ENCODE measurements around the gene COX6A1.
A peak's percentile ranks its signal among the peaks of the same experiment; 100 is the strongest.
"Not testable (repeated sequence)": the region's sequence is repeated elsewhere in the genome, so short reads cannot be mapped to it uniquely, and the experiment has no call there.

COX6A1 gene

GRCh38 chr12:120468325-120468820, 30.5 kb downstream of the COX6A1 start:
- DNase-seq, result no peak

DNA sequence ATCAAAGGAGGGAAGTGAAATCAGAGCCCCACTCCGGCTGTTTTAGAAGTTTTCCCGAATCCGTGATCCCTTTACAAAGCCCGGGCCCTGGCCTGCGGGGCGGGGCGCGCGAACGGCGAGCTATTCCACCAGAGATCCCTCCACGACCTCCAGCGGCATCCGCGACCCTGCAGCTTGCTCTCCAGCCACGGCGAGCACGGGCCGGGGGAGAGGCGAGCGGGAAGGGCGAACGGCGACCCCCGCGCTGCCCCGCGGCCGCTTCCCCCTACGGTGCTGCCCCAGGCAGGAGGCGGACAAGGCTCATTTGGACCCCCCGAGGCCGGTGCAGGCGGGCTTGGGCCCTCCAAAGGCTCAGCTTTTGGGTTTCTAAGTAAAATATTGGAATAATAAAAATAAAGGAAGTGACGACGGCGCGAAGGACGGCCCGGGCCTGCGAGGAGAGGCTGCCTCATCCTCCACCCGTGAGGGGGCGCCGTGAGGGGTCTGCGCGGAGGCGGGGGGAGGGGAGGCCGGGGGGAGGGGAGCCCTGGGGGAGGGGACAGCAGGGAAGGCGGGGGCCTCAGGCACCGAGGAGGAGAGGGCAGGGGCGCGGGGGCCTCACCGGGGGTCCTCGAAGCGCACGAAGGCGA, 31.0 kb downstream of the COX6A1 start:
- no peak for DNase-seq

GRCh38 chr12:120469450-120470149, 31.7 kb downstream of the COX6A1 start, which contains the start of gene SRSF9:
Gene SRSF9, minus strand, starts transcription at chr12:120469748. Its CDS starts 139 bp downstream, at chr12:120469609.
- DNase-seq, result peak; percentile 69

DNA sequence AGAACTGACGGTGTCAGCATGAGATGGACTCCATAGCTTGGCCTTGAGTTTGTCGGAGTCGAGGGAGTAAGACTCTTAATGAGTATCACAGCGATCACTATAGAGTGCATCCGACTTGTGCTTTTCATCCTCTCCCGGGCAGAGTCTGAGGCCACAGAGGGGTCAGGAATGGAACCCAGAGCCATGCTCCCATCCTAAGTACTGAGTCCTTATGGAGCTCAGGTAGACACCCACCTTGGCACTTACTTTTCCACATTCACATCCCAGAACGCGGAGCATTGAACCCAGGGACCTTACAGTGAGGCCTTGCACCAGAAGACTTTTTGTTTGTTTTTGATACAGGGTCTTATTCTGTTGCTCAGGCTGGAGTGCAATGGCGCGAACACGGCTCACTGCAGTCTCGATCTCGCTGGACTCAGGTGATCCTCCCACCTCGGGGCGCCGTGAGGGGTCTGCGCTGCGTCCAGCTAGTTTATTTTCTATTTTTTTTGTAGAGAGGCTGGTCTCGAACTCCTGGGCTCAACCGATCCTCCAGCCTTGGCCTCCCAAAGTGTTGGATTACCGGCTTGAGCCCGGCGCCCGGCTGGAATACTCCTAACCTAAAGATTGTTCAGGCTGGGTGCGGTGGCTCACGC, 32.4 kb downstream of the COX6A1 start:
- DNase-seq, result no peak

- DNase-seq, result no peak
Measured at GRCh38 chr12:120472521-120472920, 34.6 kb downstream of the COX6A1 start.

DNA sequence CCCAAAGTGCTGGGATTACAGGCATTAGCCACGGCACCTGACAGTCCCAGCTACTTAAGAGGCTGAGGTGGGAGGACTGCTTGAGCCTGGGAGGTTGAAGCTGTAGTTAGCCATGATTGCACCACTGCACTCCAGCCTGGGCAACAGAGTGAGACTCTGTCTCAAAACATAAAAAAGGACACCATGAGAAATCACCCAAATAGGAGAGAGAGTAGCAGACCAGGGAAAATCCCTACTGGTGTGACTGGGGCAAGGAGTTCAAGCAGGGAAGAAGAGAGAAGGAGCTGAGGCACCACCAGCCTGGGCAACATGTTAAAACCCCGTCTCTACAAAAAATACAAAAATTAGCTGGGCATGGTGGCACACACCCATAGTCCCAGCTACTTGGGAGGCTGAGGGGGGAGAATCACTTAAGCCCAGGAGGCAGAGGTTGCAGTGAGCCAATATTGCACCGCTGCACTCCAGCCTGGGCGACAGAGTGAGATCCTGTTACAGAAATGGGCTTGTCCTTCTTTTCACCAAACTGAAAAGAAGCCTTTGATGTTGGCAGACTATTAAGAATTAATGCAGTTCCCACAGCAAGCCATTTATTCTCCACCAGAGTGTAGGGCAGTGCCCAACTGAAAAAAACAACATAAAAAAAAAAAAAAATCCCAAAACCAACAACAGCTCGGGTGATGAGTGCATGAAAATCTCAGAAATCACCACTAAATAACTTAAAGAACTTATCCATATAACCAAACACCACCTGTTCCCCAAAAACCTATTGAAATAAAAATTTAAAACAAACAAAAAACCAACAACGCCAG, 36.1 kb downstream of the COX6A1 start:
- no peak for DNase-seq

- no peak for DNase-seq
Measured at GRCh38 chr12:120474616-120474960, 36.7 kb downstream of the COX6A1 start.

- no peak for DNase-seq
Measured at GRCh38 chr12:120475643-120476042, 37.7 kb downstream of the COX6A1 start.

- no peak for DNase-seq
Measured at GRCh38 chr12:120479458-120479857, 41.5 kb downstream of the COX6A1 start.

DNA sequence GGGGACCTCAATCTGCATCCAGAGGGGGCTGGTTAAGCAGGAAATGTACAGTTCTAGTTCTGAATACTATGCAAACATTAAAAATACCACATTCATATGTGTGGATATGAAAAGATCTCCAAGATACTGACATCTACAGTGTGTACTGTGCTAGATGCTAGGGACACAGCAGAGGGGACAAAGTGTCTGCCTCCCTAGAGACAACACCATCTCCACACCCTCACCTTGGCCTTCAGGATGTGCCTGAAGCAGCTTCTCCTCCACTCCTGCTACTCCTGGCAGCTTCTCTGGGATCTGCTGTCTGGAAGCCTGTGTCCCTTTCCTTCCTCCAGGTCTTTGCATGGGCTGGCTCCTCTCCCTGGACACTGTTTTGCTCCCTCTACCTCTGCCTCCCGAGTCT, 42.3 kb downstream of the COX6A1 start:
- DNase-seq, result no peak

GRCh38 chr12:120481022-120481767, 43.3 kb downstream of the COX6A1 start:
- no peak for DNase-seq

GRCh38 chr12:120483621-120484020, 45.7 kb downstream of the COX6A1 start:
- no peak for DNase-seq

DNA sequence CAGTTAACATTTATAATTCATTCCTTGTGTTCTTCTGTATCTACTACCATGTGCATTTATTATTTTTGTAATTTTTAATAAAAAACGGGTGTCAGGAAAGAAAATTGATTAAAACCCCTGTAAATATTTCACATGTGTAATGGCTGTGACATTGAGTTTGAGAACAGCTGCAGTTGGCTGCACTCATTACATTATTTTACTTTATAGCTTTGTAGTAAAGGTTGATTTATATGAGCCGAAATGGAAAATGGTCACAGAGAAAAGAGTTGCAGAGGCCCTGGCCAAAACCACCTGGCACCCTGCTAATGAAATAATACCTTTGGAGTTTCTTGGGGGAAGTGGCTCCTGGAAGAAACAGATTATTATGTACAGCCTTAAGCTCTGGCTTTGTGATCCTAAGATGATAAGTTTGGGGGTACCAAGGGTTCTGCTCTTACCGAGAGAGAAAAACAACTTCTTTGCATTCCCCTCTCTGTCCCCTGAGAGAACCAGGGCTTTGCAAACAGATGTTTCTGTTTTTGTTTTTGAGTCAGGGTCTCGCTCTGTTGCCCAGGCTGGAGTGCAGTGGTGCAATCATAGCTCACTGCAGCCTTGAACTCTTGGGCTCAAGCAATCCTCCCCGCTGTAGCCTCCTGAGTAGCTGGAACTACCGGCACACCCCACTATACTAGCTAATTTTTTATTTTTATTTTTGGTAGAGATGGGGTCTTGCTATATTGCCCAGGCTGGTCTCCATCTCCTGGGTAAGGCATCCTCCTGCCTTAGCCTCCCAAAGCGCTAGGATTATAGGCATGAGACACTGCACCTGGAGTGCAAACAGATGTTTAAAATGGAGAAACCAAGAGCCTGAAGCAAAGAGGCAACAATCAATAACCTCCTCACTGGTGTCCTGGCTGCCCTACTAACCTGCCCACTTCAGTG, 48.3 kb downstream of the COX6A1 start:
- DNase-seq, result no peak

GRCh38 chr12:120487552-120487951, 49.6 kb downstream of the COX6A1 start:
- not testable (repeated sequence) for DNase-seq

DNA sequence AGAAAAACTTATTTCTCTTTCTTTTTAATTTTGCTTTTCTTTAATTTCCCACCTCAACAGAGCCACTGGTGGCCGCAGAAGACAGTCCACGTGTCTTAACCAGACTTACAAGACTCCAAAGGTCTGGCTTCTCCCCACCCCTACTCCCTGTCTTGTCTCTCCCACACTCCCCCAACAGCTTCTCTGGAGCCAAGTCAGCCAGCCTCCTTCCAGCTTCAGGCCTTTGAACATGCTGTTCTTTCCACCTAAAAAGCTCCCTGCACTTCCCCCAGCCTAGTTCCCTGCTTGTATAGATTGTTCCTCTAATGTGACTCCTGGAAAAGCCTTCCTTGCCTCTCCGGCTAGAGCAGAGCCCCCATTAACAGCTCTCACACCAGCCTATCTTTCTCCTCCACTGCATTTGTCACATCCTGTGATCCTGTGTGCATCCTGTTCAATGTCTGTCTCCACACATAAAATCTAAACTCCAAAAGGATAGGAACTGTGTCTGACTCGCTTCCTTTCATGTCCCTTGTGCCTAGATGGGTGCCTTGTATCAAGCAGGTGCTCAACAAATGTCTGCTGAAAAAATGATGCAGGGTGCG, 50.2 kb downstream of the COX6A1 start:
- DNase-seq, result no peak

DNA sequence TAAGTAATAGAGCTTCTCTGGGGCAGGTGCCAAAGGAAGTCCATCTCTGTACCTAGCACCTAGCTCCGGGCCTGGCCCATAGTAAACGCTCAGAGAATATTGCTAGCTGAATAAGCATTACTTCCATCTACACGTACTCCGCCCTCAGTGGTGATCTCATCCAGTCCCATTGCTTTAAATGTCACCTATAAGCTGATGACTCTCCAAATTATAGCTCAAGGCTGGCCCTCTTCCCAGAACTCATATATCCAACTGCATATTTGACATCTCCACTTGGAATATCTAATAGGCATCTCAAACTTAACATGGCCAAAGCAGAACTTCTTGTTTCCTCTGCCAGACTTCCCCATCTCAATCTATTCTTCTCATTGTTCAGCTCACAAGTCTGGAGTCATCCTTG, 51.1 kb downstream of the COX6A1 start:
- DNase-seq, result no peak

DNA sequence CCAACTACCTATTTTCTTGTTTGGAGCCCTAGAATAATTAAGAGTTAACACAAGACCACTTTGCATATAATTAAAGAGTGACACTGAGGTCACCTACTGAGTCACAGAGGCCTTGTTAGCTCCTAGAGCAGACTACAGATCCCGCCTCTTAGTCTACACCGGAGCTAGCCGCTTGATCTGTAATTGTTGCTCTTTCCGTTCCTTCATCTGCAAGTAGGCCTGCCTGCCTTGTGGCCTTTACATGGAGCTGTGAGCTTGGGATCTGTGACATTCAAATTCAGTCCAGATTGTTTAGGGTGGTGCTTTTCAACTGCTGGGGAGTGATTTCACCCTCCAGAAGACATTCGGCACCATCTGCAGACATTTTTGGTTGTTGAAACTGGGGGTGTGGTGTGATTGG, 52.4 kb downstream of the COX6A1 start:
- no peak for DNase-seq
